Activated CD4-positive, alpha-beta T cell treated with anti-CD3 and anti-CD28 coated beads for 48 hours (primary cell): ENCODE measurements around the gene LRIG3.

ENCODE experiments used
- DNase-seq: peaks from one replicate; pipeline ENCODE4 v3.0.0-alpha.2; 2020

LRIG3 gene

GRCh38 chr12:58844161-58844560 lies 76.1 kb downstream of the LRIG3 start:
- DNase-seq, result no peak

GRCh38 chr12:58841058-58841798 lies 79.1 kb downstream of the LRIG3 start:
- DNase-seq, result no peak

GRCh38 chr12:58833853-58834252 lies 86.5 kb downstream of the LRIG3 start:
- no peak for DNase-seq

GRCh38 chr12:58832920-58833319 lies 87.4 kb downstream of the LRIG3 start:
- DNase-seq, result no peak
